Right kidney (tissue), 9 donors: ENCODE measurements around the gene MDK.

Experiments
- DNase-seq: peaks from one replicate; pipeline ENCODE4 v3.0.0-alpha.2; 2016
- long read RNA-seq, 8 donors: transcript quantifications; one replicate each; lab custom pipeline, GENCODE V29; 2026

MDK gene
- long read RNA-seq, donor 1, transcript MDK-205 (5 exons, 1,166 nt), result minor isoform, 17 of 621 reads
- long read RNA-seq, donor 1, transcript MDK-203 (5 exons, 828 nt), result major isoform, 372 of 621 reads
- long read RNA-seq, donor 1, transcript MDK-206 (4 exons, 1,026 nt), result minor isoform, 66 of 621 reads
- long read RNA-seq, donor 1, transcript MDK-202 (5 exons, 951 nt), result minor isoform, 15 of 621 reads
- long read RNA-seq, donor 1, partial matches to known transcripts, result 126 of 621 reads
- long read RNA-seq, donor 1, other reads (novel, unspliced or antisense), result 5 of 621 reads
- long read RNA-seq, donor 2, transcript MDK-206 (4 exons, 1,026 nt), result minor isoform, 58 of 682 reads
- long read RNA-seq, donor 2, transcript MDK-203 (5 exons, 828 nt), result major isoform, 370 of 682 reads
- long read RNA-seq, donor 2, transcript MDK-208 (3 exons, 775 nt), result minor isoform, 12 of 682 reads
- long read RNA-seq, donor 2, transcript MDK-205 (5 exons, 1,166 nt), result minor isoform, 18 of 682 reads
- long read RNA-seq, donor 2, partial matches to known transcripts, result 204 of 682 reads
- long read RNA-seq, donor 2, other reads (novel, unspliced or antisense), result 5 of 682 reads
- long read RNA-seq, donor 3, transcript MDK-206 (4 exons, 1,026 nt), result minor isoform, 23 of 241 reads
- long read RNA-seq, donor 3, transcript MDK-203 (5 exons, 828 nt), result major isoform, 157 of 241 reads
- long read RNA-seq, donor 3, transcript MDK-205 (5 exons, 1,166 nt), result minor isoform, 10 of 241 reads
- long read RNA-seq, donor 3, partial matches to known transcripts, result 47 of 241 reads
- long read RNA-seq, donor 3, other reads (novel, unspliced or antisense), result 0 of 241 reads
- long read RNA-seq, donor 4, transcript MDK-202 (5 exons, 951 nt), result minor isoform, 5 of 484 reads
- long read RNA-seq, donor 4, transcript MDK-203 (5 exons, 828 nt), result major isoform, 251 of 484 reads
- long read RNA-seq, donor 4, transcript MDK-206 (4 exons, 1,026 nt), result minor isoform, 58 of 484 reads
- long read RNA-seq, donor 4, transcript MDK-205 (5 exons, 1,166 nt), result minor isoform, 22 of 484 reads
- long read RNA-seq, donor 4, partial matches to known transcripts, result 136 of 484 reads
- long read RNA-seq, donor 4, other reads (novel, unspliced or antisense), result 0 of 484 reads
- long read RNA-seq, donor 5, transcript MDK-205 (5 exons, 1,166 nt), result minor isoform, 32 of 654 reads
- long read RNA-seq, donor 5, transcript MDK-206 (4 exons, 1,026 nt), result minor isoform, 82 of 654 reads
- long read RNA-seq, donor 5, transcript MDK-202 (5 exons, 951 nt), result minor isoform, 11 of 654 reads
- long read RNA-seq, donor 5, transcript MDK-203 (5 exons, 828 nt), result major isoform, 427 of 654 reads
- long read RNA-seq, donor 5, partial matches to known transcripts, result 85 of 654 reads
- long read RNA-seq, donor 5, other reads (novel, unspliced or antisense), result 12 of 654 reads
- long read RNA-seq, donor 6, transcript MDK-202 (5 exons, 951 nt), result minor isoform, 6 of 574 reads
- long read RNA-seq, donor 6, transcript MDK-205 (5 exons, 1,166 nt), result minor isoform, 12 of 574 reads
- long read RNA-seq, donor 6, transcript MDK-203 (5 exons, 828 nt), result major isoform, 334 of 574 reads
- long read RNA-seq, donor 6, transcript MDK-206 (4 exons, 1,026 nt), result minor isoform, 48 of 574 reads
- long read RNA-seq, donor 6, partial matches to known transcripts, result 160 of 574 reads
- long read RNA-seq, donor 6, other reads (novel, unspliced or antisense), result 5 of 574 reads
- long read RNA-seq, donor 7, transcript MDK-202 (5 exons, 951 nt), result minor isoform, 11 of 1,072 reads
- long read RNA-seq, donor 7, transcript MDK-206 (4 exons, 1,026 nt), result minor isoform, 100 of 1,072 reads
- long read RNA-seq, donor 7, transcript MDK-203 (5 exons, 828 nt), result major isoform, 577 of 1,072 reads
- long read RNA-seq, donor 7, transcript MDK-205 (5 exons, 1,166 nt), result minor isoform, 41 of 1,072 reads
- long read RNA-seq, donor 7, partial matches to known transcripts, result 309 of 1,072 reads
- long read RNA-seq, donor 7, other reads (novel, unspliced or antisense), result 16 of 1,072 reads
- long read RNA-seq, donor 8, transcript MDK-205 (5 exons, 1,166 nt), result minor isoform, 33 of 549 reads
- long read RNA-seq, donor 8, transcript MDK-203 (5 exons, 828 nt), result major isoform, 332 of 549 reads
- long read RNA-seq, donor 8, transcript MDK-206 (4 exons, 1,026 nt), result minor isoform, 54 of 549 reads
- long read RNA-seq, donor 8, transcript MDK-202 (5 exons, 951 nt), result minor isoform, 9 of 549 reads
- long read RNA-seq, donor 8, partial matches to known transcripts, result 106 of 549 reads
- long read RNA-seq, donor 8, other reads (novel, unspliced or antisense), result 5 of 549 reads

- no peak for DNase-seq
Measured at GRCh38 chr11:46381048-46381818, at the start of gene MDK. TSS of gene MDK (plus strand) at chr11:46381669. CDS start at chr11:46382058, 389 bp downstream.

- DNase-seq, result no peak
Measured at GRCh38 chr11:46332093-46332567, 49.3 kb upstream of the MDK start.

- peak; percentile 62 for DNase-seq
Measured at GRCh38 chr11:46332568-46333393, 48.7 kb upstream of the MDK start.

GRCh38 chr11:46333394-46333947 lies 48.0 kb upstream of the MDK start:
- peak; percentile 71 for DNase-seq

GRCh38 chr11:46334211-46334610 lies 47.3 kb upstream of the MDK start:
- no peak for DNase-seq

- DNase-seq, result no peak
Measured at GRCh38 chr11:46335271-46335670, 46.2 kb upstream of the MDK start.

- no peak for DNase-seq
Measured at GRCh38 chr11:46335890-46336562, 45.4 kb upstream of the MDK start.

GRCh38 chr11:46336563-46337180 lies 44.8 kb upstream of the MDK start:
- no peak for DNase-seq

- DNase-seq, result no peak
Measured at GRCh38 chr11:46337626-46338345, 43.7 kb upstream of the MDK start.

- no peak for DNase-seq
Measured at GRCh38 chr11:46338636-46338987, 42.9 kb upstream of the MDK start.

- DNase-seq, result peak; percentile 71
Measured at GRCh38 chr11:46338988-46339666, 42.3 kb upstream of the MDK start.

- no peak for DNase-seq
Measured at GRCh38 chr11:46339816-46340215, 41.7 kb upstream of the MDK start.

GRCh38 chr11:46341454-46341853 lies 40.0 kb upstream of the MDK start:
- no peak for DNase-seq

- DNase-seq, result no peak
Measured at GRCh38 chr11:46342239-46342638, 39.2 kb upstream of the MDK start.

- DNase-seq, result no peak
Measured at GRCh38 chr11:46343520-46343919, 37.9 kb upstream of the MDK start.
